Activated effector memory CD4-positive, alpha-beta T cell treated with anti-CD3 and anti-CD28 coated beads, Interleukin-2, amount 50 U/mL, for 16 hours (primary cell): ENCODE results near the gene MKNK1.

Experiments used
- DNase-seq: peaks from one replicate; pipeline ENCODE4 v3.0.0-alpha.2; 2020

MKNK1 gene

DNA sequence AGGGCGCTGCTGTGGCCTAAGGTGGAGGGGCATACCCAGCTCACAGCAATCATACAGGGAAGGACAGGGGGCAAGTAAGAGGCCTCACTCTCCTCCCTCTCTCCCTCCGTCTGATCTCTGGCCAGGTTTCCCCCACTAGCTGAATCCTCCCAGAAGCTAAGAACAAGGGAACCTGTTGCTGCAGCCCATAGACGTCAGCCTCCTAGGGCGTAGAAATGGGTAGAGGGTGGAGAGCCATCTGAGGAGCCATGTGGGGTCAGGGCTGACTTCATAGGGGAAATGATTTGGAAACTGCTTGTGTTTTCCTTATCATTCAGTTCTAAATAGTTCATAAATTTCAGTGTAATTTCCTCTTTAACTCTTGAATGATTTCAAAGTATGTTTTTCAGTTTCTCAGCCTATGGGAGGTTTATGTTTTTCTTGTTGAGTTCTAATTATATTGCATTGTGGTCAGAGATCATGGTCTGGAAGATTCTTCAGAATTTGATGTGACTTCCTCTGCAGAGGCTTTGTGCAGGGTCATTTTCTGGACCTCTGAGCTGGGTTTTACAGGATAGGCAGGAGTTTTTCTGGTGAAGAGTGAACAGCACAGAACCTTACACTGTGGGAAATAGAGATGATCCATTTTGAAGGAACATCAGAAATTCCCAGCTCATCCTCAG, 14.8 kb upstream of the MKNK1 start:
- no peak for DNase-seq

- DNase-seq = no peak
Observed at GRCh38 chr1:46617833-46618232, 13.8 kb upstream of the MKNK1 start.

DNA sequence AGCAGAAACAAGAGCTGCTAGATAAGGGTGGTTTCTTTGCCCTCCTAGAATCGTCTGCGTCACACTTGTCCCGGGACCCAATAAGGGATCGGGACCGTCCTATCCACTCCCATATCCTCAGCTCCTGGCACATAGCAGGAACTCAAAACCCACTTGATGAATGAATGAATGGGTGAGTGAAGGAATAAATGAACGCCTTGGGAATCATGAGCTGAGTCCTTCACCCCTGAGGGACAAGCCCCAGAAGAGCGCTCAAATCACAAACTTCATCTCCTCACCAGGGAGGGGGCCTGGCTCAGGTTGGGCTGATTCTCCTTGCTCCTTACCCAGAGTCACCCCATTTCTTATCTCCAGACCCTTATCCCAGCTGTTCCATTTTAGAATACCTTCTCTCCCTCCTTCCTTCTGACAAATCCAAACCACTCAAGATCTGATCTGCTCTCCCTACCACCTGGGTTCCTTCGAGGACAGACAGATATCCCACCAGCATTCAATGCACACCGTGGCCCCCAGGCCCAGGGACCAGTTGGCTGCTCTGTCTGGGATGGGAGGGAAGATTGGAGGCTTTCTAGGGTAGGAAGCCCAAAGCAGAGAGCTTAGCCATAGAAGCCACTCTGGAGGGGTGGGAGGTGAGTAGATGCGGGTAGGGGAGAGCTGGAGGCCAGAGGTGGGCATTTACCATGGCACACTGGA, 13.2 kb upstream of the MKNK1 start:
- DNase-seq = no peak

- DNase-seq = peak; percentile 89
Observed at GRCh38 chr1:46616277-46617107, 12.4 kb upstream of the MKNK1 start, which contains the start of gene MOB3C. TSS of gene MOB3C (minus strand) at chr1:46616811. CDS start at chr1:46613321, 3,490 bp downstream.

DNA sequence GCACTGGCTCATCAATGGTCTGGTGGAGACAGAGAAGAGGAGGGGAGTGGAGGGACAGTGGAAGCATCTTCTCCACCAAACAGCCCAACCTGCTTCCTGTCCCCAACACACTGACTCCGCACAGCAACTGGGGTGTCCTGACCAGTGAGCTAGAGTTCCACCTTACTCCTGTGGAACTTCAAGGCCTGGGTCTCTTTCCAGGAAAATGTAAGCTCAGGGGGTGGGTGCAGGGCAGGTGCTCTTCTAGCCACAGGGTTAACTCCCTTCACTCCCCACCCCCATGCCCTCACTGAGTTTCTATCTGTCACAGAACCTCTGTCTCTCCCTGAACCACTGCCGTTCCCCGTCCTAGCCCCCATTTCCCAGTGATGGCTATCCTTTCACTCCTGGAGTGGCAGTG, 11.7 kb upstream of the MKNK1 start:
- DNase-seq = no peak

DNA sequence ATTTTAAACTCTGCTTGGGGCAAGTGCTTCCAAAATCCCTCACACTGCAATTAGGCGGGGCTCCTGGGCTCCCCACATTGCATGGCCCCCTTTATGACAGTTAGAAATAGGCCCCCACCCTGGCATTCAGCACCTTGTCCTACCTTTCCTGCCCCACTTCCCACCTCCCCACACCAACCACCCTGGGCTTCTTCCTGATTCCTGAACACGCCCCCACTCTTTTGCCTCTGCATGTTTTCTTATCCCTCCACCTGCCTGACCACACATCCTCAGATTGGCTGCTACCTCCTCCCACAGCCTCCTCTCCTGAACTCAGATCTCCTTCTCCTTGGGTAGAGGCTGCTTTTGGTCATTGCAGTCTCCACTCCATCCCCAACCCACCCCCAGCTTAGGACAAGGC, 11.0 kb upstream of the MKNK1 start:
- DNase-seq = no peak

DNA sequence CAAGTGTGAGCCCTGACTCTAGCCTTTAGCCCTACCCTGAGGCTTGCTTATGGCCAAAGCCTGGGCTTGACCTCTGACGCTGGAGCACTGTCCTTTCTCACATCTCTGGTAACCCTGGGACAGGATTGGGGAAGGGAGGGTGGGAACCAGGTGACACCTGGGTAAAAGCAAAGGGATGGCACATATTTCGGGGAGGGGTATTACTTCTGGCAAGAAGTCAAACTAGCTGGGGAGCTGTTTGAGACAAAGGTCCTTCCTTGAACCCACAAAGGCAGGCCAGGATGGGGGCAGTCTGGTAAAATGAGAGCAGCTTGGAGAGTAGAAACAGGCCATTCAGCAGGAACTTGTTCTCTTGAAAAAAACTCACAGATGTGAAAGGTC, 10.5 kb upstream of the MKNK1 start:
- DNase-seq = no peak

DNA sequence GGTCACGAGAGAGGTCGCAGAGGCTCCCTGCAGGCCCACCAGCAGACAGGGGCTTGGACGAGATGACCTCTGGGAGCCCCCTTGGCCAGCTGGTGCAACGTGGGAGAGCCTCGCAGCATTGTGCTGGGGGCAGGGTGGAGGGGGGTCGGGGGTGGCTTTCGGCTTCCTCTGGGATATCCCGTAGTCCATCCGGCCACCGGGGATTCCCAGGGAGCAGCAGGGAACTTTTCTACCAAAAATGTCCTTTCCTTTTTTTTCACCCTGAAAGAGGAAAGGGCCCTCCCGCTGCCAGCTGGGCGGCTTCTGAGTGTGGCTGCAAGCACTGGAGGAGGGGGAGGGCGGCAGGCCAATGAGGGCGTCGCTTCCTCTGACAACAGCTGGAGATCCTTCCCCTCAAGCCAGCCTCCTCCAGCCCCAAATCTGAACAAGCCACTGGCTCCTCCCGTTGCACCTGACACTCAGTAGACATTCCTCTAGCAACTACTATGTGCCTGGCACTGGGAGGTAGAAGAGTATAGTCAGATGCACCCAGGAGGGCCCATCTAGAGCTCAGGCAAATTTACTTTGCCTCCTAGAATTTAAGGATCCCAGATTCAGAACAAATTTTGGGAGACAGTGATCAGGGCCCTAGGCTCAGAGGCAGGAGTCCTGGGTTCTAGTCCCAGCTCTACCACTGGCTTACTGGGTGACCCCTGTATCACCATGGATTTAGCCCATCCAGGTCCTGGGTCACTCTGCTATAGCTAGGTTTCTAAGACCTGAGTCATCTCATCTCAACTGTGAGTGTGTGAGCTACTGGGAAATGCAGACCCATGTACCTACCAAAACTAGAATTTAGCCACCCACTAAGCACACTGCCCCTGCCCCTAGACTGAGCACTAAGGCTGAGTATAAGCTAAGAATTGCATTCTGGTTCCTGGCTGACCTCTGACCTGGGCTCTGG, 9.9 kb upstream of the MKNK1 start:
- peak; percentile 70 for DNase-seq

DNA sequence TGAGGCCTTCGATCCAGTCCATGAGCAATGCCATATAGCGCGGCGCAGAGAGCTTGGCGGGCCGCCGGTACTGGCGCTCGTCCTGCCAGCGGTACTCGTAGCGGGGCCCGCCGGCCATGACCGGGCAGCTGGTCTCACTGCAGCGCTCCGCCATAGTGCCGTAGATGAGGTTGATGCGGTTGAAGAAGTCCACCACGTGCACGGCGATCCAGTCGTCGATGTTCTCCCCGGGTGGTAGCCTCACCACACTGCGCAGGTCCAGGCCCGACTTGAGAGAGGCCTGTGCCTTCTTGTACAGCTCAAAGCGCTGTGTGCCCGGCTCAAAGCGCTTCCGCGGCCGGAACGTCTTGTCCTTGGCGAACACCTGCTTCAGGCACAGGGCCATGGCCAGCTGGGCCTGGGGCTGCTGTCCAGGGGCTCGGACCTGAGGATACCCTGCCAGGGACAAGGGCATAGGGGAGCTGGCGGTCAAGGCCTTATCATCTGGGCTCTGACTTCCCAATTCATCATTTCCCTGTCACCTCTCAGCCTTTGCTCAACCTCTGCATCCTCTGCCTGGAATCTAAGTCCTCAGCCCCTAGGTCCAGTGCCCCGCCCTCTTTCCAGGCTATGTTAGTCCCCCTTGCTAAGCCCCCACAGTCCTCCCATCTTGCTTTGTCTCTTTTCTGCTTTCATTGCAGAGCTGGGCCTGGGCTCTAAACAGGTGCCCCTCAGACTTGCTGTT, 9.0 kb upstream of the MKNK1 start:
- DNase-seq = no peak

GRCh38 chr1:46611691-46612221, 7.7 kb upstream of the MKNK1 start:
- DNase-seq = no peak

GRCh38 chr1:46607345-46608130, 3.5 kb upstream of the MKNK1 start:
- DNase-seq = no peak

DNA sequence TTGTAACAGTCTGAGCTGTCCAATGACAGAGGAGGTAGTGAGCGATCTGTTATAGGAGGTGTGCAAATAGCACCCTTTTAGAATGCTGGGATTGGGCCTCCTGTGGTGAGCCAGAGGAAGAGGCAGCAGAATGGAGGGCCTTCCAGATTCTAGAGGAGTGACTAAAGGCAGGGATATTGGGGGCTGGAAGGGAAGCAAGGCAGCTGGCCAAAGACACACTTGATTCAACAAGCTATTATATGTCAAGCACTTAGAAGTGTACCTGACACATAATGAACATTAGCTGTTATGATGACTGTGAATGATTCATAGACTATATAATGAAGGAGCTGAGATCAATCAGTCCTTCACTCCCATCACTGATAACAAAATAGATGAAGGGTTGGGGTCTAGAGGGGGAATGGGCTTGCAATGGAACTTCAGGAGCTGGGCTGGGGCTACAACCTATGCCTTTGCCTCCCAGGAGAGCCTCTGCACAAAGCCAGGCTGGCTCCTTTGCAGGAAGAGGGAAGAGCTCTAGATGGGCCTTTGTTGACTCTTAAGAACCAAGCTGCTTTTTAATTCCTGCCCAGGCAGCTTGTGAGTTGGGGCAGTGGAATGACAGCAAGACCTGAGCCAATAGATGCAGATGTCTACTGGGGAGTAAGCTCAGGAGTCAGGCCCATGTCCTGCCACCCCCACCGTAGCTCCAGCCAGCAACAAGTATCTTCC, 2.3 kb upstream of the MKNK1 start:
- DNase-seq = no peak

GRCh38 chr1:46605232-46605631, 1.2 kb upstream of the MKNK1 start:
- DNase-seq = peak; percentile 66

- no peak for DNase-seq
Observed at GRCh38 chr1:46603481-46603857, 599 bp downstream of the MKNK1 start.

DNA sequence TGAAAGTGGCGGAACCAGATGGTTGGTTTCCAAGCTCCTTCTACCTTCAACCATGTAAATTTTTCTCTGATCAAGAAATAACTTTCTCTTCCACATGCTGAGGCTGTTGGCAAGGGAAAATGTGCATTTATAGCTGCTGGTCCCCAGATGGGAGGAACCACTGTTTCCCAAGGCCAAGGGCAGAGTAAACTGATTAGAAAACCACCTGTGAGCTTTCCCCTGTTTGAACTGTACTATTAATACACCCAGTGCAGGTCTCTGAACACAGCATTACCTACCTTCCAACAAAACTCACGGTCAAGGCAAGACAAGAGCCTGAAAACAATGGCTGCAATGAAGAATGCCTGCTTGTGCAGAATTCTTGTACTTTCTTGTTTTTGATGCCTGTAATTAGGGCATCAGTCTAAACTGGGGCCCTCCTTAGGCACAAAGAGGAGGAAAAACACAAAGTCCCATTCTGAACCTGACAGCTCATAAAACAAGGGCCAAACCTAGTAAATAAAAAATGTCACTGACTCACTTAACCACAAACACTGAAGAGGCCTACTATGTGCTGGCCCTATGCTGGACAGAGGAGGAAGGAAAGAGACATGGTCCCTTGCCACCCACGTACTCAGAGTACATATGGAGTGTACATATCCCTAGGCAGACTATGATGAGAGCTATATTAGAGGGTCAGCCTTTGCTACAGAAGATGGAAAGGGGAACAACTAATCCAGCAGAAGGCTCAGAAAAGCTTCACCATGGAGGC, 2.6 kb downstream of the MKNK1 start:
- no peak for DNase-seq

DNA sequence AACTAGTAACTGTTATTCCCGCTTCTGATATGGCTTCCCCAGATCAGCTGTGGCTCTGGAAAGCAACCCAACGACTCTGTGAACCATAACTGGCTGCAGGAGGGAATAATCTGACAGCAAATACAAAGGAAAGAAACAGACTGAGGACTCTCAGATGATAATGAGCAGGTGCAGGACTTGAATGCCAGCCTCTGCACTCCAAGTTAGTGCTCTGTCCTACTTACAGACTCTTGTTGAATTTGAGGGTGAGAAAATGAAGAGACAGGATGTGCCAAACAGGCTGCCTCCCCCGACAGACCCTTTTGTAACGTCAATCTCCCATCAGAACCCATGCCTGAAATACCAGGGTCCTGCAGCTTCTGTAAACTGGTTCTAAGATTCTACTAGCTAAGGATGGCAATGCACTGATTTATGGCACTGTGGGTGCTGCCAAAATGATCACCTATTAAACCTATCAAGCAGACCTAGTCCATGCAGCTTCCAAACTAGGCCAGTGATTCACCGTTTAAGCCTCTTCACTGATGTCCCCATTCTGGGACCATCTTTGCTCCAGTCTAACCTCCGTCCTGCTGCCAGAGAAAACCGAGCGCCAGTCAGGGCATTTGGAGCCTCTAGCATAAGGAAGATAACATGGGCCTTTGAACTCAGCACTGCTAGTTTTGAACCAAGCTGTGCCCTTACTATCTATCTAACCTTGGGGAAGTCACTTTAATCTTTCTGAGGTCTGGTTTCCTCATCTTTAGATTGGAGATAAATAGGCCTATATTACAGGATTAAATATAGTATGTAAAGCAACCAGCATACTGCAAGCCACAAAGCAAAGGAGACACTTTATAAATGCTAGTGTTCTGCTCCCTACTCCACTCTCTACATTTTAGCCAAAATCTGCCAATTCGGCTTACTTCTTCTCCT, 4.8 kb downstream of the MKNK1 start:
- DNase-seq = no peak

- no peak for DNase-seq
Observed at GRCh38 chr1:46596846-46597245, 7.2 kb downstream of the MKNK1 start.

GRCh38 chr1:46596036-46596435, 8.0 kb downstream of the MKNK1 start:
- no peak for DNase-seq
